ENCODE data around the gene FAH.

Gene FAH

GRCh38 chr15:80202641-80203360, 50.0 kb downstream of the FAH start:
- H3K27me3 ChIP-seq (replicated peaks; ENCODE audit: control insufficient read depth, insufficient read depth, low read length, poor library complexity, severe bottlenecking) = no peaks in the 10 kb centered on the region
- H3K4me3 ChIP-seq (ENCODE audit: insufficient read depth, low read depth, low read length, poor library complexity, severe bottlenecking) = no peak overlapping the region
- H3K27ac ChIP-seq (ENCODE audit: insufficient read depth, low read length, poor library complexity, severe bottlenecking) = no peak overlapping the region
- no peaks in the 10 kb centered on the region for H3K4me1 ChIP-seq (ENCODE audit: control insufficient read depth, insufficient read depth, low read length, poor library complexity, severe bottlenecking)
- no peaks in the 10 kb centered on the region for H3K9me3 ChIP-seq (ENCODE audit: control insufficient read depth, low read length)
- no peak for DNase-seq
- H3K36me3 ChIP-seq (ENCODE audit: control insufficient read depth, insufficient read depth, low read length) = no peaks in the 10 kb centered on the region

- Histone ChIP-seq H3K9me3 (ENCODE audit: control insufficient read depth, low read length) (no peaks in the 10 kb centered on the region), H3K27ac (ENCODE audit: insufficient read depth, low read length, poor library complexity, severe bottlenecking) (no peak overlapping the region), H3K36me3 (ENCODE audit: control insufficient read depth, insufficient read depth, low read length) (no peaks in the 10 kb centered on the region), H3K4me1 (ENCODE audit: control insufficient read depth, insufficient read depth, low read length, poor library complexity, severe bottlenecking) (no peaks in the 10 kb centered on the region), H3K27me3 (replicated peaks; ENCODE audit: control insufficient read depth, insufficient read depth, low read length, poor library complexity, severe bottlenecking) (no peaks in the 10 kb centered on the region), H3K4me3 (ENCODE audit: insufficient read depth, low read depth, low read length, poor library complexity, severe bottlenecking) (no peak overlapping the region)
- DNase-seq = no peak
Observed at GRCh38 chr15:80203361-80203885, 50.6 kb downstream of the FAH start.

- H3K9me3 ChIP-seq (ENCODE audit: control insufficient read depth, low read length) = no peaks in the 10 kb centered on the region
- H3K36me3 ChIP-seq (ENCODE audit: control insufficient read depth, insufficient read depth, low read length) = no peaks in the 10 kb centered on the region
- no peaks in the 10 kb centered on the region for H3K27me3 ChIP-seq (replicated peaks; ENCODE audit: control insufficient read depth, insufficient read depth, low read length, poor library complexity, severe bottlenecking)
- H3K4me3 ChIP-seq (ENCODE audit: insufficient read depth, low read depth, low read length, poor library complexity, severe bottlenecking) = no peak overlapping the region
- no peaks in the 10 kb centered on the region for H3K4me1 ChIP-seq (ENCODE audit: control insufficient read depth, insufficient read depth, low read length, poor library complexity, severe bottlenecking)
- no peak for DNase-seq
- H3K27ac ChIP-seq (ENCODE audit: insufficient read depth, low read length, poor library complexity, severe bottlenecking) = no peak overlapping the region
Observed at GRCh38 chr15:80204231-80204630, 51.4 kb downstream of the FAH start.

GRCh38 chr15:80207887-80208286, 55.1 kb downstream of the FAH start:
- Histone ChIP-seq H3K27me3 (replicated peaks; ENCODE audit: control insufficient read depth, insufficient read depth, low read length, poor library complexity, severe bottlenecking) (no peaks in the 10 kb centered on the region), H3K4me3 (ENCODE audit: insufficient read depth, low read depth, low read length, poor library complexity, severe bottlenecking) (no peak overlapping the region), H3K4me1 (ENCODE audit: control insufficient read depth, insufficient read depth, low read length, poor library complexity, severe bottlenecking) (no peaks in the 10 kb centered on the region), H3K9me3 (ENCODE audit: control insufficient read depth, low read length) (no peaks in the 10 kb centered on the region), H3K36me3 (ENCODE audit: control insufficient read depth, insufficient read depth, low read length) (no peaks in the 10 kb centered on the region), H3K27ac (ENCODE audit: insufficient read depth, low read length, poor library complexity, severe bottlenecking) (no peak overlapping the region)
- DNase-seq = no peak

- no peak overlapping the region for H3K4me3 ChIP-seq (ENCODE audit: insufficient read depth, low read depth, low read length, poor library complexity, severe bottlenecking)
- no peaks in the 10 kb centered on the region for H3K4me1 ChIP-seq (ENCODE audit: control insufficient read depth, insufficient read depth, low read length, poor library complexity, severe bottlenecking)
- no peak for DNase-seq
- no peaks in the 10 kb centered on the region for H3K36me3 ChIP-seq (ENCODE audit: control insufficient read depth, insufficient read depth, low read length)
- H3K27ac ChIP-seq (ENCODE audit: insufficient read depth, low read length, poor library complexity, severe bottlenecking) = no peak overlapping the region
- H3K27me3 ChIP-seq (replicated peaks; ENCODE audit: control insufficient read depth, insufficient read depth, low read length, poor library complexity, severe bottlenecking) = no peaks in the 10 kb centered on the region
- H3K9me3 ChIP-seq (ENCODE audit: control insufficient read depth, low read length) = no peaks in the 10 kb centered on the region
Observed at GRCh38 chr15:80208758-80209734, 56.2 kb downstream of the FAH start.

- Histone ChIP-seq H3K4me3 (ENCODE audit: insufficient read depth, low read depth, low read length, poor library complexity, severe bottlenecking) (no peak overlapping the region), H3K36me3 (ENCODE audit: control insufficient read depth, insufficient read depth, low read length) (no peaks in the 10 kb centered on the region), H3K4me1 (ENCODE audit: control insufficient read depth, insufficient read depth, low read length, poor library complexity, severe bottlenecking) (no peaks in the 10 kb centered on the region), H3K9me3 (ENCODE audit: control insufficient read depth, low read length) (no peaks in the 10 kb centered on the region), H3K27me3 (replicated peaks; ENCODE audit: control insufficient read depth, insufficient read depth, low read length, poor library complexity, severe bottlenecking) (peaks cover 6% of the 10 kb centered on the region), H3K27ac (ENCODE audit: insufficient read depth, low read length, poor library complexity, severe bottlenecking) (no peak overlapping the region)
- no peak for DNase-seq
Observed at GRCh38 chr15:80210611-80211573, 58.1 kb downstream of the FAH start.

GRCh38 chr15:80211976-80212375, 59.2 kb downstream of the FAH start:
- DNase-seq = no peak
- H3K4me1 ChIP-seq (ENCODE audit: control insufficient read depth, insufficient read depth, low read length, poor library complexity, severe bottlenecking) = no peaks in the 10 kb centered on the region
- no peaks in the 10 kb centered on the region for H3K9me3 ChIP-seq (ENCODE audit: control insufficient read depth, low read length)
- no peaks in the 10 kb centered on the region for H3K36me3 ChIP-seq (ENCODE audit: control insufficient read depth, insufficient read depth, low read length)
- no peak overlapping the region for H3K4me3 ChIP-seq (ENCODE audit: insufficient read depth, low read depth, low read length, poor library complexity, severe bottlenecking)
- H3K27me3 ChIP-seq (replicated peaks; ENCODE audit: control insufficient read depth, insufficient read depth, low read length, poor library complexity, severe bottlenecking) = peaks cover 6% of the 10 kb centered on the region
- H3K27ac ChIP-seq (ENCODE audit: insufficient read depth, low read length, poor library complexity, severe bottlenecking) = no peak overlapping the region

- Histone ChIP-seq H3K27me3 (replicated peaks; ENCODE audit: control insufficient read depth, insufficient read depth, low read length, poor library complexity, severe bottlenecking) (peaks cover 6% of the 10 kb centered on the region), H3K27ac (ENCODE audit: insufficient read depth, low read length, poor library complexity, severe bottlenecking) (no peak overlapping the region), H3K36me3 (ENCODE audit: control insufficient read depth, insufficient read depth, low read length) (no peaks in the 10 kb centered on the region), H3K4me3 (ENCODE audit: insufficient read depth, low read depth, low read length, poor library complexity, severe bottlenecking) (no peak overlapping the region), H3K9me3 (ENCODE audit: control insufficient read depth, low read length) (no peaks in the 10 kb centered on the region), H3K4me1 (ENCODE audit: control insufficient read depth, insufficient read depth, low read length, poor library complexity, severe bottlenecking) (no peaks in the 10 kb centered on the region)
- DNase-seq = no peak
Observed at GRCh38 chr15:80214910-80215309, 62.1 kb downstream of the FAH start.

- no peak for DNase-seq
- Histone ChIP-seq H3K9me3 (ENCODE audit: control insufficient read depth, low read length) (no peaks in the 10 kb centered on the region), H3K27me3 (replicated peaks; ENCODE audit: control insufficient read depth, insufficient read depth, low read length, poor library complexity, severe bottlenecking) (peaks cover 6% of the 10 kb centered on the region)
Observed at GRCh38 chr15:80216141-80216540, 63.3 kb downstream of the FAH start.

More at GRCh38 chr15:80216141-80216540, 63.3 kb downstream of the FAH start:
- Histone ChIP-seq H3K27ac (ENCODE audit: insufficient read depth, low read length, poor library complexity, severe bottlenecking) (no peak overlapping the region), H3K36me3 (ENCODE audit: control insufficient read depth, insufficient read depth, low read length) (no peaks in the 10 kb centered on the region), H3K4me3 (ENCODE audit: insufficient read depth, low read depth, low read length, poor library complexity, severe bottlenecking) (no peak overlapping the region), H3K4me1 (ENCODE audit: control insufficient read depth, insufficient read depth, low read length, poor library complexity, severe bottlenecking) (no peaks in the 10 kb centered on the region)

All from effector memory CD4-positive, alpha-beta T cell (primary cell).